Fibroblast of pulmonary artery (primary cell): ENCODE measurements around the gene SRCAP.

Experiments used
- DNase-seq: peaks from one replicate; pipeline ENCODE4 v3.0.0-alpha.2; 2010; ENCODE audit warnings: low read depth
- H3K4me3 ChIP-seq: replicated peaks from 2 replicates; pipeline ENCODE4 v1.5.1; 2011; ENCODE audit warnings: low read depth, mild to moderate bottlenecking, control low read depth, low read length, moderate library complexity
- CTCF ChIP-seq: IDR thresholded peaks from 2 replicates; pipeline ENCODE4 v1.5.1; 2011; ENCODE audit warnings: mild to moderate bottlenecking, control low read depth, low read length, inconsistent platforms; ENCODE audit errors: missing control alignments

Gene SRCAP

GRCh38 chr16:30698816-30699614, at the start of gene SRCAP:
Gene SRCAP (plus strand): TSS chr16:30699171. CDS start chr16:30700825, 1,654 bp downstream.
- DNase-seq = peak; percentile 83
- no peak for TF ChIP-seq CTCF
- H3K4me3 ChIP-seq = peak within 1 kb of the TSS; percentile 95

- DNase-seq = no peak
- TF ChIP-seq CTCF = no peak
- H3K4me3 ChIP-seq = peak overlapping the region; percentile 53
These were observed 49.1 kb upstream of the SRCAP start for GRCh38 chr16:30649725-30650368.

GRCh38 chr16:30650369-30651123, 48.4 kb upstream of the SRCAP start, which contains the start of gene PRR14:
Gene PRR14 (plus strand): TSS chr16:30650960. CDS start chr16:30651646, 686 bp downstream.
- peak; percentile 3 for TF ChIP-seq CTCF
- peak; percentile 100 for DNase-seq
- H3K4me3 ChIP-seq = peak within 1 kb of the TSS; percentile 94

GRCh38 chr16:30651124-30652004, 47.6 kb upstream of the SRCAP start:
- H3K4me3 ChIP-seq = peak overlapping the region; percentile 94
- peak; percentile 68 for DNase-seq
- peak; percentile 24 for TF ChIP-seq CTCF

GRCh38 chr16:30652005-30652296, 47.0 kb upstream of the SRCAP start:
- H3K4me3 ChIP-seq = peak overlapping the region; percentile 94
- no peak for TF ChIP-seq CTCF
- no peak for DNase-seq

- no peak for TF ChIP-seq CTCF
- no peak for DNase-seq
- no peak overlapping the region for H3K4me3 ChIP-seq
These were observed 46.3 kb upstream of the SRCAP start for GRCh38 chr16:30652718-30653117.
